ENCODE data around the gene PPM1H. TPM values are rescaled to one million over a fixed set of nuclear protein-coding genes. Genes with fewer than 3 reads are reported as not detected.

The PPM1H gene
- total RNA-seq, 1 experiment from 2014 or later: 12.0 TPM

DNA sequence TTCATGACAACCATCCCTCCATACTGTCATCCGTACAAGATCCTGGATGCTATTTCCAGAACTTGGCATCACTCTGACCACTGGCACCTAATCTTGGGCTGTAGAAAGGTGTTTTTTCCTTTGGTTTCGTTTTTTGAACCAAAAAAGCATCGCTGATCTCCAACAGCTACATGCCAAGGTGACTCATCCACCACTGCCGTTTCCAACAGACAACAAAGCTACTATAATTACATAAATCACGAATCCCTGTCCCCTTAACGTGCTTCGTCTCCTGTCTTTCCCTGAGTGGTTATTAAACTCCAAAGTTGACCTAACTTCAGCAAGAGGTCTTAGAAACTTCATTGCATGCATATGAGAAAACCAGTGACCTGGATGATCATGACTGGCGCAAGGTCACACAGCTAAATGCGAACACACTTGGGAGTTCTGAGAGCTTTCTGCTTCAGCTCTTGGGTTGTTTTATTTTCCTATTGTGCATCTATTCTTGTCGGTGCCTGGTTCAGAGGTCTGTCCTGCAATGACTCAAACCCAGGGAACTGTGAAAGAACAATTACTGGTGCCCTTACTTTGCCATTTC, 99.9 kb downstream of the PPM1H start:
- DNase-seq (peak; percentile 50), ATAC-seq (peak; percentile 59; the same call in 1 of the 2 replicates)
- POLR2A ChIA-PET (ENCODE audit: unreplicated experiment): interaction anchor here (0.6 kb wide), 1 partner anchor 1854 kb away, joined by 6 read pairs; no protein-coding TSS in a partner anchor
- H3K27ac ChIP-seq (ENCODE audit: low read length): peak overlapping the region; percentile 15; the same call in 1 of the 2 replicates
- peaks cover 10% of the 10 kb centered on the region; the same call in 1 of the 2 replicates for H3K79me2 ChIP-seq (ENCODE audit: low read length)
- CTCF ChIA-PET: interaction anchor here (1.7 kb wide), 1 partner anchor 234 kb away, joined by 5 read pairs; no protein-coding TSS in a partner anchor
- no TSS peak for BruUV-seq (replicated peaks)
- peak overlapping the region; percentile 8; the same call in 1 of the 2 replicates for H3K4me3 ChIP-seq (ENCODE audit: low read length)
- no peak overlapping the region for H3K9ac ChIP-seq (ENCODE audit: low read length)
- H3K36me3 ChIP-seq (ENCODE audit: low read depth, low read length): no peaks in the 10 kb centered on the region
- peaks cover 9% of the 10 kb centered on the region; the same call in 1 of the 2 replicates for H3K4me1 ChIP-seq (ENCODE audit: insufficient read depth, low read length)
- H3K4me2 ChIP-seq (ENCODE audit: low read length): peak overlapping the region; percentile 64
- no peaks in the 10 kb centered on the region for H4K20me1 ChIP-seq (ENCODE audit: low read length)
- no peak for TF ChIP-seq EZH2phosphoT487 (IDR thresholded peaks at IDR 0.05; ENCODE audit: borderline replicate concordance, low read length)
- TF ChIP-seq, protein P1, sequence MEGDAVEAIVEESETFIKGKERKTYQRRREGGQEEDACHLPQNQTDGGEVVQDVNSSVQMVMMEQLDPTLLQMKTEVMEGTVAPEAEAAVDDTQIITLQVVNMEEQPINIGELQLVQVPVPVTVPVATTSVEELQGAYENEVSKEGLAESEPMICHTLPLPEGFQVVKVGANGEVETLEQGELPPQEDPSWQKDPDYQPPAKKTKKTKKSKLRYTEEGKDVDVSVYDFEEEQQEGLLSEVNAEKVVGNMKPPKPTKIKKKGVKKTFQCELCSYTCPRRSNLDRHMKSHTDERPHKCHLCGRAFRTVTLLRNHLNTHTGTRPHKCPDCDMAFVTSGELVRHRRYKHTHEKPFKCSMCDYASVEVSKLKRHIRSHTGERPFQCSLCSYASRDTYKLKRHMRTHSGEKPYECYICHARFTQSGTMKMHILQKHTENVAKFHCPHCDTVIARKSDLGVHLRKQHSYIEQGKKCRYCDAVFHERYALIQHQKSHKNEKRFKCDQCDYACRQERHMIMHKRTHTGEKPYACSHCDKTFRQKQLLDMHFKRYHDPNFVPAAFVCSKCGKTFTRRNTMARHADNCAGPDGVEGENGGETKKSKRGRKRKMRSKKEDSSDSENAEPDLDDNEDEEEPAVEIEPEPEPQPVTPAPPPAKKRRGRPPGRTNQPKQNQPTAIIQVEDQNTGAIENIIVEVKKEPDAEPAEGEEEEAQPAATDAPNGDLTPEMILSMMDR (conservative IDR thresholded peaks at IDR 0.05; ENCODE audit: low read depth, low read length): no peak
- TF ChIP-seq EZH2 (IDR thresholded peaks at IDR 0.05; ENCODE audit: low read length, unreplicated experiment): no peak
- no peaks in the 10 kb centered on the region for H3F3A ChIP-seq (ENCODE audit: low read length, unreplicated experiment)
- H3K9me2 ChIP-seq (replicated peaks; ENCODE audit: low read length): no peaks in the 10 kb centered on the region
- H2AFZ ChIP-seq (ENCODE audit: low read length): peak overlapping the region; percentile 61
- H3K27me3 ChIP-seq (ENCODE audit: low read length): no peaks in the 10 kb centered on the region
- no peaks in the 10 kb centered on the region for H3K9me3 ChIP-seq (ENCODE audit: low read length)
- intact Hi-C loops (cut with micrococcal nuclease): no loop called here

DNA sequence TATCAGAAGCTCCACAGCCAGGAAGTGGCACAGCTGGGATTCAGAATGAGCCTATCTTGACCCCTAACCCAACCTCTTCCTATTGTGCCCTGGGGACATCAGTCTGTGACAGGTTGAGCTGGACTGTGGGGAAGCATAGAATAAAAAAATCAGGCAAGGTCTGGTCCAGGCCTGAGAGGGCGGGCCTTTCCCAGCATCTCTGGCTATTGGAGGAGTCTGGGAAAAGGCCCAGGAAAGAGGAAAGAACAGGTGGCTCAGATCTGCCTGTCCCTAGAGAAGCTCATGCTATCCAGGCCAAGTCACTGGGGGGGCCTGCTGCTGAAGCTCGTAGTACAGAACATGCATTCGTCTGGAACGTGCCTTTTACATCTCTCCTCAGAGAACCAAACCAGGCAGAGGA, 100.5 kb downstream of the PPM1H start:
- DNase-seq (no peak), ATAC-seq (no peak)
- TF ChIP-seq EZH2phosphoT487 (IDR thresholded peaks at IDR 0.05; ENCODE audit: borderline replicate concordance, low read length): no peak
- TF ChIP-seq EZH2 (IDR thresholded peaks at IDR 0.05; ENCODE audit: low read length, unreplicated experiment): no peak
- TF ChIP-seq, protein P1 (conservative IDR thresholded peaks at IDR 0.05; ENCODE audit: low read depth, low read length): no peak
- BruUV-seq (replicated peaks): no TSS peak
- Histone ChIP-seq H3K4me2 (ENCODE audit: low read length) (peak overlapping the region; percentile 64), H3K79me2 (ENCODE audit: low read length) (peaks cover 10% of the 10 kb centered on the region; the same call in 1 of the 2 replicates), H3K27ac (ENCODE audit: low read length) (no peak overlapping the region), H3K4me3 (ENCODE audit: low read length) (0 out of 2 replicates have a peak overlapping the region, but pooled peaks have one; percentile 8), H2AFZ (ENCODE audit: low read length) (no peak overlapping the region; the same call in 1 of the 2 replicates), H3K9me2 (replicated peaks; ENCODE audit: low read length) (no peaks in the 10 kb centered on the region), H3K9ac (ENCODE audit: low read length) (no peak overlapping the region), H3K9me3 (ENCODE audit: low read length) (no peaks in the 10 kb centered on the region), H3K36me3 (ENCODE audit: low read depth, low read length) (no peaks in the 10 kb centered on the region), H3F3A (ENCODE audit: low read length, unreplicated experiment) (no peaks in the 10 kb centered on the region), H4K20me1 (ENCODE audit: low read length) (no peaks in the 10 kb centered on the region), H3K4me1 (ENCODE audit: insufficient read depth, low read length) (peaks cover 9% of the 10 kb centered on the region; the same call in 1 of the 2 replicates), H3K27me3 (ENCODE audit: low read length) (no peaks in the 10 kb centered on the region)
- POLR2A ChIA-PET (ENCODE audit: unreplicated experiment): no interaction called here
- intact Hi-C loops (cut with micrococcal nuclease): no loop called here
- CTCF ChIA-PET: interaction anchor here (1.7 kb wide), 1 partner anchor 235 kb away, joined by 5 read pairs; no protein-coding TSS in a partner anchor

DNA sequence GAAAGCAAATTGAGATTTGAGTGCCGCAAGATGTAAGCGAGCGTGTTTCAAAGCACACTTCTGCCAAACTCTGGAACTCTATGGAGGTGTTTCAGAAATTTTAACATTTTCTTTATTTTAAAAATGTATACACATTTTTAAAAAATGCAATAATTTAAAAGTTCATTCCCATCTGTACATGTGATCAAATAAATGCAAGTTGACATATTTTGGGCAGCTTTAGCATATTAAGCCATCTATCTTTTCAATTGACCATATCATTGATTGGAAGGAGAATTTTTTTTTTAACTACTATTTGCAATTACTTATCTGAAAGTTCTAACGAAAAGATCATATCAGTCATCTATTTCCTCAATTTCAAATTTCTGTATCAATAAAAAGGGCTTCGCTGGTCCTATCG, 101.3 kb downstream of the PPM1H start:
- H3K79me2 ChIP-seq (ENCODE audit: low read length): peaks cover 10% of the 10 kb centered on the region; the same call in 1 of the 2 replicates
- BruUV-seq (replicated peaks): no TSS peak
- H4K20me1 ChIP-seq (ENCODE audit: low read length): no peaks in the 10 kb centered on the region
- ATAC-seq (no peak), DNase-seq (no peak)
- H3K27ac ChIP-seq (ENCODE audit: low read length): no peak overlapping the region
- ChIA-PET POLR2A (ENCODE audit: unreplicated experiment) (no interaction called here), CTCF (no interaction called here)
- no peaks in the 10 kb centered on the region for H3K9me3 ChIP-seq (ENCODE audit: low read length)
- H3K4me2 ChIP-seq (ENCODE audit: low read length): no peak overlapping the region
- H3K9me2 ChIP-seq (replicated peaks; ENCODE audit: low read length): no peaks in the 10 kb centered on the region
- TF ChIP-seq, protein P1 (conservative IDR thresholded peaks at IDR 0.05; ENCODE audit: low read depth, low read length): no peak
- TF ChIP-seq EZH2 (IDR thresholded peaks at IDR 0.05; ENCODE audit: low read length, unreplicated experiment) (no peak), EZH2phosphoT487 (IDR thresholded peaks at IDR 0.05; ENCODE audit: borderline replicate concordance, low read length) (no peak)
- H3K4me3 ChIP-seq (ENCODE audit: low read length): no peak overlapping the region
- H3K4me1 ChIP-seq (ENCODE audit: insufficient read depth, low read length): peaks cover 9% of the 10 kb centered on the region; the same call in 1 of the 2 replicates
- no peaks in the 10 kb centered on the region for H3K36me3 ChIP-seq (ENCODE audit: low read depth, low read length)
- H2AFZ ChIP-seq (ENCODE audit: low read length): no peak overlapping the region
- no peaks in the 10 kb centered on the region for H3K27me3 ChIP-seq (ENCODE audit: low read length)
- intact Hi-C loops (cut with micrococcal nuclease): no loop called here
- H3F3A ChIP-seq (ENCODE audit: low read length, unreplicated experiment): no peaks in the 10 kb centered on the region
- H3K9ac ChIP-seq (ENCODE audit: low read length): no peak overlapping the region
